MG63 (cell line): ENCODE measurements around the gene CUX1. TPM values are rescaled to one million over a fixed set of nuclear protein-coding genes. Genes with fewer than 3 reads are reported as not detected.
"Not testable (repeated sequence)": the region's sequence is repeated elsewhere in the genome, so short reads cannot be mapped to it uniquely, and the experiment has no call there.

Experiments used
- DNase-seq: peaks from one replicate; pipeline ENCODE4 v3.0.0-alpha.2; 2020
- H3K27me3 ChIP-seq: fragments of 250-450 bp; sonication (Bioruptor Pico); 2 replicates; pipeline ENCODE4 v1.5.1; 2020; ENCODE audit warnings: mild to moderate bottlenecking, moderate library complexity
- H3K36me3 ChIP-seq: fragments of 250-450 bp; sonication (Bioruptor Pico); 2 replicates; pipeline ENCODE4 v1.5.1; 2020; ENCODE audit warnings: mild to moderate bottlenecking, moderate library complexity
- H3K4me3 ChIP-seq: fragments of 250-450 bp; sonication (Bioruptor Pico); 2 replicates; pipeline ENCODE4 v1.5.1; 2020; ENCODE audit warnings: mild to moderate bottlenecking, moderate library complexity
- H3K9me3 ChIP-seq: fragments of 250-450 bp; sonication (Bioruptor Pico); 2 replicates; pipeline ENCODE4 v1.5.1; 2020; ENCODE audit warnings: mild to moderate bottlenecking, moderate library complexity
- total RNA-seq: library from RNA; depleted of rRNA; stranded (reverse); fragments of >200 nt; shearing (Covaris generic); gene quantifications from 2 replicates; pipeline ENCODE4 v1.2.3, GENCODE V29; 2014; ENCODE audit warnings: low replicate concordance

CUX1 gene
- total RNA-seq, 1 experiment from 2014 or later: 7.1 TPM

DNA sequence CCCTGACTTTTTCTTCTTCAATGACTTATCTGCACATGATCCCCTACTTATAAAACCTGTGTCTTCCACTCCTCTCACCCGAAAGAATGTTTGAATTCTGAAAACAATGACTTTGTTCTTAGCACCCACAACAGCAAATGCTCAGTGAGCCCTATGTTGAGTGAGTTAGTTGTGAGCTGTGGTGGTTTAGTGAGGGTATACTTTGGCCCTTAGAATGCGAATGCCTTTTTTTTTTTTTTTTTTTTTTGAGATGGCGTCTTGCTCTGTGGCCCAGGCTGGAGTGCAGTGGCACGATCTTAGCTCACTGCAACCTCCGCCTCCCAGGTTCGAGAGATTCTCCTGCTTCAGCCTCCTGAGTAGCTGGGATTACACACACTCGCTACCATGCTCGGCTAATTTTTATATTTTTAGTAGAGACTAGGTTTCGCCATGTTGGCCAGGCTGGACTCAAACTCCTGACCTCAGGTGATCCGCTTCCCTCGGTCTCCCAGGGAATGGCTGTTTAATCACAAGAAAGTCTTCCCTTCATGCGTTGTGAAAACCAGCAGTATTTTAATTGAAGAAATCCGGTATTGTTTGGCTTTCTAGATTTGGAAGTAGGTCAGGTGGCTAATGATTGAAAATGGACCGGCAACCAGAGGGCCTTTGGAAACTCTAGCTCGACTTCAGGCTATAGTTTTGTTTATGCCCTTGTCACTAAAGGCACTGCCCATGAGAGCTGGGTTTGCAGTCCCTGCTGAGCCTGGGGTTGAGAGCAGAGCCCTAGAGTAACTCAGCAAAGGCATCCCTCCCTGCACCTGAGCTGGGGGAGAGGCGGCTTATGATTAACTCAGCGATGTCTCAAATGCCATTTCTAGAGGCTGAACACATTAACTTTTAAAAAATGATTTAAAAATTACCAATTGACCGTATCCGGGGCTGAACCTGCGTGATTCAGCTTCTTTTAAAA lies 41.3 kb downstream of the CUX1 start:
- Histone ChIP-seq H3K27me3 (no peaks in the 10 kb centered on the region), H3K9me3 (no peaks in the 10 kb centered on the region), H3K4me3 (no peak overlapping the region), H3K36me3 (no peaks in the 10 kb centered on the region)
- DNase-seq: no peak

- no peak for DNase-seq
Observed at GRCh38 chr7:101859411-101860106, 42.1 kb downstream of the CUX1 start.

GRCh38 chr7:101860316-101861217 lies 43.1 kb downstream of the CUX1 start:
- no peak for DNase-seq
- Histone ChIP-seq H3K9me3 (no peaks in the 10 kb centered on the region), H3K4me3 (no peak overlapping the region), H3K27me3 (no peaks in the 10 kb centered on the region), H3K36me3 (no peaks in the 10 kb centered on the region)

More at GRCh38 chr7:101859411-101860106, 42.1 kb downstream of the CUX1 start:
- Histone ChIP-seq H3K4me3 (no peak overlapping the region), H3K9me3 (no peaks in the 10 kb centered on the region), H3K27me3 (no peaks in the 10 kb centered on the region), H3K36me3 (no peaks in the 10 kb centered on the region)

DNA sequence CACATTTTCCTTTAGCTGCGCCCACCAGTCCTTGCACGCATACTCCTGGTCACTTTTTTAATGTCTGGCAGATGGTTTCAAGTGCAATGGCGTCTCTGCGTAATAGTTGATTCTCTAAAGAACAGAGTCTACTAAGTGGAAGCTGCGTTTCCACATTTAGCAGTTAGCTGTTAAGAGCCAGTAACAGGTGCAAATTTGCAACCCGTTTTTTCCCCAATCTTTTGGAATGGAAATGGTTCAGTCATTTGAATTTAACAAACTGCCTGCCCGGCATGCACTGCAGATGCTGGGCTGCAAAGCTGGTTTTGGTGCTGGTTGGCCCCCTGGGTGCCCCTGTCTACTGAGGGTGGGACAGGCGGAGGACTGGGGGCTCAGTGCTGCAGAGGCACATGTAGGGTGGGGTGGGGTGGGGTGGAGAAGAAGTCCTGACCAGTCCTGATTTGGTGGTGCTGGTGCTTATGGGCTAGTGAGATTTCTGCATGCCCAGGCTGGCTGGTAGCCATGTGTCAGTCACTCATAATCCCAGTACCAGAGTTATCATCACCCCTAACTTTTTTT lies 43.9 kb downstream of the CUX1 start:
- Histone ChIP-seq H3K27me3 (no peaks in the 10 kb centered on the region), H3K36me3 (no peaks in the 10 kb centered on the region), H3K4me3 (no peak overlapping the region), H3K9me3 (no peaks in the 10 kb centered on the region)
- DNase-seq: no peak

DNA sequence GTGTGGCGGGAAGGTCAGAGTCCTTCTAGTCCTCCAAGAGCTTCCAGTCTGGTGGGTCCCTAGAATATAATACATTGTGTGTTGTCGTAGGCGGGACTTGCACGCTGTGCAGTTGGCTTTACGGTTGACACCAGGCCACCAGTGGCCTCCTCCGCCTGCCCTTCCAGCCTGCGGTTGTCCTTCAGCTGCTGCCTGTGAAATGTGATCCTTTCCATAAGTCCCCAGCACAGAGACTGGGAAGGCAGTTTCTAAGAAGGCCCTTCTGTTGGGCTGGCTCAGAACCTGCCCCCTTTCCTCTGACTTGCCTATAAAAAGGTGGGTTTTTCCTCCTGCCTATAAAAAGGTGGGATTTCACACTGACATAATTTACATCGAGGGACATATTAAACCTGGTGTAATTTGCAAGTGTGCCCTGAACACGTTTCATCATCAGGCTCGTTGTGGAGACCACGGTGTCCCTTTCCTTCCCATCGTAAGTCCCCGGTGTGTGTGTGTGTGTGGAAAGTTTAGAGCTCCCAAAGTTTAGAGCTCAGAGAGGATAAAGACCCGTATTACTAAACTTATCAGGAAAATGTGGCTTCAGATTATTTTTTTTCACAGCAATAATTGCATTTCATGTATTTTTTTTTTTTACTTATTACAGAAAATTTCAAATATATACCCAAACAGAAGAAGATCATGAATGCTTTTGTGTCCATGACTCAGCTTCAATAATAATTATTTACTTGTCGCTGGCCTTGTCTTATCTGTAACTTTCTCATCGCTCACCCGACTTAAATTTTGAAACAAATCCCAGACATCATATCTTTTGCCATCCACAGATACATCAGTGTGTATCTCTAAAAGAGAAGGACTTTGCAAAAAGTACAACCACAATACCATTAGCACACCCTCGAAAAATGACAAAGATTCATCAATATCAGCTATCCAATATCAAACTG lies 45.1 kb downstream of the CUX1 start:
- H3K4me3 ChIP-seq: no peak overlapping the region
- no peaks in the 10 kb centered on the region for H3K9me3 ChIP-seq
- H3K27me3 ChIP-seq: no peaks in the 10 kb centered on the region
- DNase-seq: no peak
- H3K36me3 ChIP-seq: no peaks in the 10 kb centered on the region

DNA sequence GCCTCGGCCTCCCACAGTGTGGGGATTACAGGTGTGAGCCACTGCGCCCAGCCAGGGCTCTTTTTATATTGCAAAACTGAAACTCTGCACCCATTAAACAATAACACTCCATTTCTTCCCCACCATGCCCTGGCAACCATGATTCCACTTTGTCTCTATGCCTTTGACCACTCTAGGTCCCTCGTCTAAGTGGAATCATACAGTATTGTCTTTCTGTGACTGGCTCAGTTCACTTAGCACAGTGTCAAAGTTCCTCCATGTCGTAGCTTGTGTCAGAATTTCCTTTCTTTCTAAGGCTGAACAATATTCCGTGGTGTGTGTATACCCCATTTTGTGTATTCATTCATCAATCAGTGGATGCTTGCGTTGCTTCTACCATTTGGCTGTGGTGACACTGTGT lies 46.2 kb downstream of the CUX1 start:
- Histone ChIP-seq H3K9me3 (no peaks in the 10 kb centered on the region), H3K27me3 (no peaks in the 10 kb centered on the region), H3K36me3 (no peaks in the 10 kb centered on the region), H3K4me3 (no peak overlapping the region)
- no peak for DNase-seq

- Histone ChIP-seq H3K27me3 (no peaks in the 10 kb centered on the region), H3K36me3 (no peaks in the 10 kb centered on the region), H3K9me3 (no peaks in the 10 kb centered on the region), H3K4me3 (no peak overlapping the region)
- no peak for DNase-seq
Observed at GRCh38 chr7:101864039-101864438, 46.6 kb downstream of the CUX1 start.

- no peak for DNase-seq
- no peaks in the 10 kb centered on the region for H3K36me3 ChIP-seq
- H3K4me3 ChIP-seq: no peak overlapping the region
- H3K9me3 ChIP-seq: no peaks in the 10 kb centered on the region
- no peaks in the 10 kb centered on the region for H3K27me3 ChIP-seq
Observed at GRCh38 chr7:101865031-101865430, 47.6 kb downstream of the CUX1 start.

DNA sequence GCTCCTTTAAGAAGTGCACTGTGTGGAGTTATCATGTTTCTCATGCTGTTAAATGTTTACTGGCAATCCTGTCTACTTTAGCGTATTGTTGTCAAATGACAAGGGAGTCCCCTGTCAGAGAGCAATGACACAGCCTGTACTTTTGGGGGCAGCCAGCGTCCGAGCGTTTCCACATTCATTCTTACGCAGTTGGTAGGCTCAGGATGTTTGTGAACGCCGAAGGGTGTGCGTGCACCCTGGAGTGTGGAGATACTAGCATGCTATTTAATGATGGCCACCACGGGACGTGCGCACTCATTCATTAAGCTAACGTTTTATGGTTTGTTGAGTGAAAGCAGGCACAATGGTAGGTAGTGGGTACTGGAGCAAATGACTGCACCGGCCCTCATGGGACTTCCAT lies 48.0 kb downstream of the CUX1 start:
- no peak overlapping the region for H3K4me3 ChIP-seq
- no peaks in the 10 kb centered on the region for H3K36me3 ChIP-seq
- DNase-seq: no peak
- no peaks in the 10 kb centered on the region for H3K27me3 ChIP-seq
- no peaks in the 10 kb centered on the region for H3K9me3 ChIP-seq

GRCh38 chr7:101866328-101866727 lies 48.9 kb downstream of the CUX1 start:
- H3K27me3 ChIP-seq: no peaks in the 10 kb centered on the region
- no peak overlapping the region for H3K4me3 ChIP-seq
- no peak for DNase-seq
- H3K36me3 ChIP-seq: no peaks in the 10 kb centered on the region
- H3K9me3 ChIP-seq: no peaks in the 10 kb centered on the region

DNA sequence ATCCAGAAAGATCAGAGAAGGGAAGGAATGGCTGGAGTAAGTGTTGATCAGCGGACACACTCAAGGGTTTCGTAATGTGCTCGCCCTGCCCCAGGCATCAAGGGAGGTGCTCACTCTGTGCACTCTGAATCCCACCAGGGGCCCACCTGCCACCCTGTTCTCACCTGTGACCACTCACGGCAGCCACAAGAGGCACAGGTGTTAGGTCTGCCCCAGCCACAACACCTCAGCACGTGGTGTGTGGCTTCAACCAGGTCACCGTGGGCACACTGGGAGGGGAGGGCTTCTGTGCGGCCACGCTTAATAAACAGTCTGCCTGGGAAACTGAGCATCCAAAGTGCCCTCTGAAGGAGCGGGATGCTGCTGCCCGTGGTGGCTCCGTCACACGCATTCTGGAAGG lies 49.8 kb downstream of the CUX1 start:
- Histone ChIP-seq H3K4me3 (no peak overlapping the region), H3K9me3 (no peaks in the 10 kb centered on the region), H3K36me3 (no peaks in the 10 kb centered on the region), H3K27me3 (no peaks in the 10 kb centered on the region)
- DNase-seq: no peak

DNA sequence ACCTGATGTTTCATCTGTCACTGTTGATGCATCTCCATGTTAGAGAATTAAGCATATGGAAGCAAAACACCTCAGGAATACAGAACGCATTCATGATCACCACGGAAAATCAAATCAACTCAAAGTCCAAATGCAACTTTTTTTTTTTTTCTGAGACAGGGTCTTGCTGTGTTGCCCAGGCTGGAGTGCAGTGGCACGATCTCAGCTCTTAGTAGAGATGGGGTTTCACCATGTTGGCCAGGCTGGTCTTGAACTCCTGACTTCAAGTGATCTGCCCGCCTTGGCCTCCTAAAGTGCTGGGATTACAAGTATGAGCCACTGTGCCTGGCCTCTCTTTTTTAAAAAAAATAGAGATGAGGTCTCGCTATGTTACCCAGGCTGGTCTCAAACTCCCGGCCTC lies 50.3 kb downstream of the CUX1 start:
- not testable (repeated sequence) for H3K9me3 ChIP-seq, DNase-seq, H3K4me3 ChIP-seq, H3K27me3 ChIP-seq, H3K36me3 ChIP-seq

GRCh38 chr7:101868191-101868950 lies 50.9 kb downstream of the CUX1 start:
- Histone ChIP-seq H3K36me3 (no peaks in the 10 kb centered on the region), H3K27me3 (no peaks in the 10 kb centered on the region), H3K9me3 (no peaks in the 10 kb centered on the region), H3K4me3 (no peak overlapping the region)
- DNase-seq: no peak

- no peaks in the 10 kb centered on the region for H3K9me3 ChIP-seq
- H3K4me3 ChIP-seq: no peak overlapping the region
- H3K36me3 ChIP-seq: no peaks in the 10 kb centered on the region
- H3K27me3 ChIP-seq: no peaks in the 10 kb centered on the region
- no peak for DNase-seq
Observed at GRCh38 chr7:101869026-101869900, 51.8 kb downstream of the CUX1 start.
